ENCODE data around the gene TIAL1. TPM values are rescaled to one million over a fixed set of nuclear protein-coding genes. Genes with fewer than 3 reads are reported as not detected.
"Not testable (repeated sequence)": the region's sequence is repeated elsewhere in the genome, so short reads cannot be mapped to it uniquely, and the experiment has no call there.

Gene TIAL1
- total and polyA plus RNA-seq, 3 donors from 2014 or later, result 71.0 to 104 (median 82.3) TPM

- Histone ChIP-seq H3K36me3 (ENCODE audit: low read depth, missing control alignments) (no peaks in the 10 kb centered on the region), H3K9me3 (no peaks in the 10 kb centered on the region), H3K27me3 (no peaks in the 10 kb centered on the region), H3K27ac (no peak overlapping the region), H3K4me3 (no peak overlapping the region), H3K4me1 (no peaks in the 10 kb centered on the region)
- intact Hi-C loops (cut with DNase I; ENCODE audit: low total_unique reads), result no loop called here
- TF ChIP-seq CTCF (IDR thresholded peaks at IDR 0.05) (no peak), POLR2A (IDR thresholded peaks at IDR 0.05) (no peak)
- WGBS, 2 donors, result 87 to 89% methylated on average over 3 of the region's 3 CpGs
- DNase-seq, result no peak
Measured at GRCh38 chr10:119535305-119535704, 61.5 kb downstream of the TIAL1 start.

- TF ChIP-seq CTCF (IDR thresholded peaks at IDR 0.05) (no peak), POLR2A (IDR thresholded peaks at IDR 0.05) (no peak)
- Histone ChIP-seq H3K4me1 (no peaks in the 10 kb centered on the region), H3K4me3 (no peak overlapping the region), H3K27me3 (no peaks in the 10 kb centered on the region), H3K36me3 (ENCODE audit: low read depth, missing control alignments) (no peaks in the 10 kb centered on the region), H3K9me3 (no peaks in the 10 kb centered on the region), H3K27ac (no peak overlapping the region)
- DNase-seq, result no peak
- intact Hi-C loops (cut with DNase I; ENCODE audit: low total_unique reads), result no loop called here
- 76 to 80% methylated on average over 2 of the region's 2 CpGs for WGBS, 2 donors
Measured at GRCh38 chr10:119533473-119533872, 63.3 kb downstream of the TIAL1 start.

- H3K27me3 ChIP-seq; DNase-seq; H3K9me3 ChIP-seq; intact Hi-C loops (cut with DNase I; ENCODE audit: low total_unique reads); H3K36me3 ChIP-seq (ENCODE audit: low read depth, missing control alignments); H3K4me1 ChIP-seq; H3K4me3 ChIP-seq; H3K27ac ChIP-seq: not testable (repeated sequence)
- WGBS, 2 donors, result 86 to 92% methylated on average over 8 of the region's 8 CpGs
Measured at GRCh38 chr10:119532791-119533190, 64.0 kb downstream of the TIAL1 start.

GRCh38 chr10:119532251-119532650, 64.5 kb downstream of the TIAL1 start:
- H3K36me3 ChIP-seq (ENCODE audit: low read depth, missing control alignments); H3K27ac ChIP-seq; H3K9me3 ChIP-seq; H3K4me1 ChIP-seq; intact Hi-C loops (cut with DNase I; ENCODE audit: low total_unique reads); H3K27me3 ChIP-seq; H3K4me3 ChIP-seq; DNase-seq: not testable (repeated sequence)
- 86 to 98% methylated on average over 6 to 8 of the region's 8 CpGs for WGBS, 2 donors

GRCh38 chr10:119531067-119531466, 65.7 kb downstream of the TIAL1 start:
- H3K9me3 ChIP-seq, result no peaks in the 10 kb centered on the region
- no peak for TF ChIP-seq CTCF (IDR thresholded peaks at IDR 0.05)
- no peak for TF ChIP-seq POLR2A (IDR thresholded peaks at IDR 0.05)
- whole genome bisulfite sequencing, 2 donors, result 69 to 71% methylated on average over 1 of the region's 1 CpG
- no peak for DNase-seq
- H3K4me1 ChIP-seq, result no peaks in the 10 kb centered on the region
- H3K27me3 ChIP-seq, result no peaks in the 10 kb centered on the region
- H3K4me3 ChIP-seq, result no peak overlapping the region
- H3K36me3 ChIP-seq (ENCODE audit: low read depth, missing control alignments), result no peaks in the 10 kb centered on the region
- no peak overlapping the region for H3K27ac ChIP-seq
- intact Hi-C loops (cut with DNase I; ENCODE audit: low total_unique reads), result no loop called here

- intact Hi-C loops (cut with DNase I; ENCODE audit: low total_unique reads); H3K4me3 ChIP-seq; H3K27ac ChIP-seq; H3K27me3 ChIP-seq; DNase-seq; H3K36me3 ChIP-seq (ENCODE audit: low read depth, missing control alignments); H3K4me1 ChIP-seq; H3K9me3 ChIP-seq: not testable (repeated sequence)
- WGBS, 2 donors, result 72 to 77% methylated on average over 8 of the region's 8 CpGs
Measured at GRCh38 chr10:119528663-119529237, 68.0 kb downstream of the TIAL1 start.

Measured in testis (tissue), 3 donors.